ENCODE measurements around the gene PPP2R5B. TPM values are rescaled to one million over a fixed set of nuclear protein-coding genes. Genes with fewer than 3 reads are reported as not detected.

Gene PPP2R5B
- total RNA-seq, 1 donor from 2014 or later: 5.7 TPM

- H3K9me3 ChIP-seq (ENCODE audit: low read depth): no peaks in the 10 kb centered on the region
- no peaks in the 10 kb centered on the region for H3K4me1 ChIP-seq
- Mint-ChIP-seq H3K4me1 (peaks cover 10% of the 10 kb centered on the region), H3K4me3 (no peak overlapping the region), H3K9me3 (no peaks in the 10 kb centered on the region), H3K36me3 (peaks cover 7% of the 10 kb centered on the region), H3K27me3 (ENCODE audit: insufficient read depth, low read depth) (peaks cover 4% of the 10 kb centered on the region), H3K27ac (no peak overlapping the region)
- H4K20me1 ChIP-seq (ENCODE audit: low read depth): no peaks in the 10 kb centered on the region
- H3K4me3 ChIP-seq: no peak overlapping the region
- H3K9ac ChIP-seq: no peak overlapping the region
- H3K27me3 ChIP-seq: peaks cover 7% of the 10 kb centered on the region
- no peaks in the 10 kb centered on the region for H3K79me2 ChIP-seq (ENCODE audit: low read depth)
- no peaks in the 10 kb centered on the region for H3K36me3 ChIP-seq
- TF ChIP-seq EZH2 (IDR thresholded peaks at IDR 0.05) (no peak), EZH2phosphoT487 (IDR thresholded peaks at IDR 0.05) (no peak)
- TF ChIP-seq, protein P1, sequence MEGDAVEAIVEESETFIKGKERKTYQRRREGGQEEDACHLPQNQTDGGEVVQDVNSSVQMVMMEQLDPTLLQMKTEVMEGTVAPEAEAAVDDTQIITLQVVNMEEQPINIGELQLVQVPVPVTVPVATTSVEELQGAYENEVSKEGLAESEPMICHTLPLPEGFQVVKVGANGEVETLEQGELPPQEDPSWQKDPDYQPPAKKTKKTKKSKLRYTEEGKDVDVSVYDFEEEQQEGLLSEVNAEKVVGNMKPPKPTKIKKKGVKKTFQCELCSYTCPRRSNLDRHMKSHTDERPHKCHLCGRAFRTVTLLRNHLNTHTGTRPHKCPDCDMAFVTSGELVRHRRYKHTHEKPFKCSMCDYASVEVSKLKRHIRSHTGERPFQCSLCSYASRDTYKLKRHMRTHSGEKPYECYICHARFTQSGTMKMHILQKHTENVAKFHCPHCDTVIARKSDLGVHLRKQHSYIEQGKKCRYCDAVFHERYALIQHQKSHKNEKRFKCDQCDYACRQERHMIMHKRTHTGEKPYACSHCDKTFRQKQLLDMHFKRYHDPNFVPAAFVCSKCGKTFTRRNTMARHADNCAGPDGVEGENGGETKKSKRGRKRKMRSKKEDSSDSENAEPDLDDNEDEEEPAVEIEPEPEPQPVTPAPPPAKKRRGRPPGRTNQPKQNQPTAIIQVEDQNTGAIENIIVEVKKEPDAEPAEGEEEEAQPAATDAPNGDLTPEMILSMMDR (IDR thresholded peaks at IDR 0.05): no peak
- no peak overlapping the region for H2AFZ ChIP-seq (replicated peaks)
- no peak overlapping the region for H3K27ac ChIP-seq
- DNase-seq (ENCODE audit: low spot score): no peak
- H3F3A ChIP-seq (ENCODE audit: low read depth): no peaks in the 10 kb centered on the region
- no peak overlapping the region for H3K4me2 ChIP-seq
Measured at GRCh38 chr11:64929625-64930024, 5.1 kb downstream of the PPP2R5B start.

DNA sequence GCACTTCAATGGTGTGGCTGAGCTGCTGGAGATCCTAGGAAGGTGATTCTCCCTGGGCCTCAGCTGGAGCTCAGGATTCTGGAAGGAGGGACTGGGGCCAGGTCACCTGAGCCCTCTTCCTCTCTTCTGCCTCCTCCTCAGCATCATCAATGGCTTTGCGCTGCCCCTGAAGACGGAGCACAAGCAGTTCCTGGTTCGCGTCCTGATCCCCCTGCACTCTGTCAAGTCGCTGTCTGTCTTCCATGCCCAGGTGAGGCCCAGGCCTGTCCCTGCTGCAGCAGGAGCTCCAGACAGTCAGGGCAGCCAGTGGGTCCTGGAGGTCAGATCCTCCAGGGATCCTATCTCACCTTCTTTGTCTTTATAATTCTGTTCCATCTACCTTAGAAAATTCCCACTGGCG lies 5.9 kb downstream of the PPP2R5B start:
- Histone ChIP-seq H3K27me3 (peaks cover 1% of the 10 kb centered on the region), H3K4me2 (no peak overlapping the region), H4K20me1 (ENCODE audit: low read depth) (no peaks in the 10 kb centered on the region), H3K79me2 (ENCODE audit: low read depth) (no peaks in the 10 kb centered on the region), H3K36me3 (no peaks in the 10 kb centered on the region), H3K9ac (no peak overlapping the region), H3K9me3 (ENCODE audit: low read depth) (no peaks in the 10 kb centered on the region), H2AFZ (replicated peaks) (no peak overlapping the region), H3K4me3 (no peak overlapping the region), H3K27ac (no peak overlapping the region), H3F3A (ENCODE audit: low read depth) (peaks cover under 1% of the 10 kb centered on the region), H3K4me1 (peaks cover 1% of the 10 kb centered on the region)
- TF ChIP-seq EZH2phosphoT487 (IDR thresholded peaks at IDR 0.05) (no peak), EZH2 (IDR thresholded peaks at IDR 0.05) (no peak)
- TF ChIP-seq, protein P1 (IDR thresholded peaks at IDR 0.05): no peak
- DNase-seq (ENCODE audit: low spot score): no peak
- peak overlapping the region; percentile 28 for H3K4me3 Mint-ChIP-seq
- no peaks in the 10 kb centered on the region for H3K9me3 Mint-ChIP-seq
- peaks cover 7% of the 10 kb centered on the region for H3K36me3 Mint-ChIP-seq
- peaks cover 8% of the 10 kb centered on the region for H3K4me1 Mint-ChIP-seq
- H3K27ac Mint-ChIP-seq: no peak overlapping the region
- H3K27me3 Mint-ChIP-seq (ENCODE audit: insufficient read depth, low read depth): peaks cover 4% of the 10 kb centered on the region

DNA sequence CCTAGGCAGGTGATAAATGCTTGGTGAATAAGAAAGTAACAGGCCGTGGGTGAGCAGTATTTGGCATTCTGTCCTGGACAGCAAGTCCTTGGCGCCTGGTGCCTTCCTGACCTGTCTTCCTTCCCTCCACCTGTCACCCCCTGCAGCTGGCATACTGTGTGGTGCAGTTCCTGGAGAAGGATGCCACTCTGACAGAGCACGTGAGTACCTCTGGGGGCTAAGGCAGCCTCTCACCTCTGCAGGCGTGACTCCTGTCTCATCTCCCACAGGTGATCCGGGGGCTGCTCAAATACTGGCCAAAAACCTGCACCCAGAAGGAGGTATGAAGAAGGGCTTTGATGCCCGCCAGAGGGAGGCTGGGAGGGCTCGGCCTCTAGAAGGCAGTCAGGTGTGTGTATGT lies 6.8 kb downstream of the PPP2R5B start:
- Histone ChIP-seq H3K27ac (no peak overlapping the region), H3K9me3 (ENCODE audit: low read depth) (no peaks in the 10 kb centered on the region), H2AFZ (replicated peaks) (no peak overlapping the region), H3K4me3 (no peak overlapping the region), H3K27me3 (no peaks in the 10 kb centered on the region), H3K79me2 (ENCODE audit: low read depth) (no peaks in the 10 kb centered on the region), H3K4me1 (peaks cover 11% of the 10 kb centered on the region), H3K36me3 (no peaks in the 10 kb centered on the region), H4K20me1 (ENCODE audit: low read depth) (no peaks in the 10 kb centered on the region), H3F3A (ENCODE audit: low read depth) (peaks cover 8% of the 10 kb centered on the region), H3K4me2 (no peak overlapping the region), H3K9ac (no peak overlapping the region)
- no peak overlapping the region for H3K27ac Mint-ChIP-seq
- H3K27me3 Mint-ChIP-seq (ENCODE audit: insufficient read depth, low read depth): peaks cover 7% of the 10 kb centered on the region
- peaks cover 7% of the 10 kb centered on the region for H3K36me3 Mint-ChIP-seq
- peaks cover 16% of the 10 kb centered on the region for H3K4me1 Mint-ChIP-seq
- H3K9me3 Mint-ChIP-seq: no peaks in the 10 kb centered on the region
- TF ChIP-seq EZH2phosphoT487 (IDR thresholded peaks at IDR 0.05) (no peak), EZH2 (IDR thresholded peaks at IDR 0.05) (no peak)
- TF ChIP-seq, protein P1 (IDR thresholded peaks at IDR 0.05): no peak
- no peak for DNase-seq (ENCODE audit: low spot score)
- H3K4me3 Mint-ChIP-seq: no peak overlapping the region
